Activated CD4-positive, alpha-beta T cell treated with anti-CD3 and anti-CD28 coated beads, Interleukin-2, amount 10 ng/mL, durations not matched to agents 24 days and 14 days (primary cell): ENCODE results near the gene RLBP1. TPM values are rescaled to one million over a fixed set of nuclear protein-coding genes. Genes with fewer than 3 reads are reported as not detected.
"Not testable (repeated sequence)": the region's sequence is repeated elsewhere in the genome, so short reads cannot be mapped to it uniquely, and the experiment has no call there.

Experiments used
- DNase-seq: peaks from one replicate; pipeline ENCODE4 v3.0.0; 2022
- H3K27ac Mint-ChIP-seq: one replicate; pipeline ENCODE4 v1.8.0; 2022; ENCODE audit warnings: mild to moderate bottlenecking, mixed read lengths
- H3K27me3 Mint-ChIP-seq: one replicate; pipeline ENCODE4 v1.8.0; 2022; ENCODE audit warnings: mixed read lengths
- H3K36me3 Mint-ChIP-seq: one replicate; pipeline ENCODE4 v1.8.0; 2022; ENCODE audit warnings: low read depth, mild to moderate bottlenecking, mixed read lengths
- H3K4me1 Mint-ChIP-seq: one replicate; pipeline ENCODE4 v1.8.0; 2021; ENCODE audit warnings: mixed read lengths
- H3K4me3 Mint-ChIP-seq: one replicate; pipeline ENCODE4 v1.8.0; 2022; ENCODE audit warnings: mild to moderate bottlenecking, moderate library complexity, mixed read lengths
- H3K9me3 Mint-ChIP-seq: one replicate; pipeline ENCODE4 v1.8.0; 2021; ENCODE audit warnings: mixed read lengths
- intact Hi-C: fragments of 100-400 bp; cut with micrococcal nuclease; formaldehyde crosslinking; loops from one replicate; pipeline ENCODE4 v1.15.1; 2023
- total RNA-seq: library from RNA; stranded (reverse); gene quantifications from 2 replicates; pipeline ENCODE4 v1.2.3, GENCODE V29; 2022

RLBP1 gene
- total RNA-seq: not detected in 2 replicates

GRCh38 chr15:89221543-89221942, at the start of gene RLBP1:
RLBP1 (minus strand) TSS chr15:89221579; CDS start chr15:89218975, 2,604 bp downstream.
- intact Hi-C loops: no loop called here
- Mint-ChIP-seq H3K4me3 (no peak within 1 kb of the TSS), H3K9me3 (no peaks in the 10 kb centered on the region), H3K4me1 (peaks cover 2% of the 10 kb centered on the region), H3K27me3 (peaks cover 2% of the 10 kb centered on the region), H3K36me3 (no peaks in the 10 kb centered on the region), H3K27ac (no peak within 1 kb of the TSS)
- DNase-seq: no peak

GRCh38 chr15:89250142-89250541, 28.8 kb upstream of the RLBP1 start:
- H3K9me3 Mint-ChIP-seq, H3K4me3 Mint-ChIP-seq, DNase-seq, intact Hi-C loops, H3K27me3 Mint-ChIP-seq: not testable (repeated sequence)
- Mint-ChIP-seq H3K36me3 (peaks cover 65% of the 10 kb centered on the region), H3K4me1 (peaks cover 34% of the 10 kb centered on the region), H3K27ac (peak overlapping the region; percentile 28)

GRCh38 chr15:89248584-89248983, 27.2 kb upstream of the RLBP1 start:
- Mint-ChIP-seq H3K4me3 (no peak overlapping the region), H3K9me3 (peaks cover 4% of the 10 kb centered on the region), H3K27me3 (no peaks in the 10 kb centered on the region), H3K36me3 (peaks cover 62% of the 10 kb centered on the region), H3K27ac (no peak overlapping the region), H3K4me1 (peaks cover 36% of the 10 kb centered on the region)
- no peak for DNase-seq
- intact Hi-C loops: loop anchor here (5.0 kb wide), 1 partner anchor 34 kb away; no protein-coding TSS in a partner anchor

DNA sequence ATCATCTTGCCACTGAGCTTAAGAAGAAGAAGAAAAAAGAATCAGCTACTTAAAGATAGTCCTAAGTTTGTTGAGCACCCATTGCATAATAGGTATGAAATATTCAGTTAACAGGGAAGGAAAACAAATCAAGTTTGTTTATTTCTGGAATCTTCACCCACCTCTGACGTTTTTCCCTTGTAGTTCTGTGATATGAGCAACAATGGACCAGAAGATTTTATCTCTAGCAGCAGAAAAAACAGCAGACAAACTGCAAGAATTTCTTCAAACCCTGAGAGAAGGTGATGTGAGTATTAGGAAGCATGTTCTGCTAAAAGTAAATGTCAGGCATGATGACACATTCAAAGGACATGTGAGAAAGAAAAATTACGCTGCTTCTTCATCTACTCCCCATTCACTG, 26.1 kb upstream of the RLBP1 start:
- Mint-ChIP-seq H3K36me3 (peaks cover 56% of the 10 kb centered on the region), H3K27ac (peak overlapping the region; percentile 13), H3K27me3 (peaks cover 2% of the 10 kb centered on the region), H3K4me3 (peak overlapping the region; percentile 5), H3K9me3 (peaks cover 4% of the 10 kb centered on the region), H3K4me1 (peaks cover 43% of the 10 kb centered on the region)
- intact Hi-C loops: loop anchor here (5.0 kb wide), 1 partner anchor 35 kb away; no protein-coding TSS in a partner anchor
- no peak for DNase-seq

- peaks cover 3% of the 10 kb centered on the region for H3K9me3 Mint-ChIP-seq
- peaks cover 7% of the 10 kb centered on the region for H3K27me3 Mint-ChIP-seq
- peaks cover 41% of the 10 kb centered on the region for H3K36me3 Mint-ChIP-seq
- DNase-seq: no peak
- peaks cover 40% of the 10 kb centered on the region for H3K4me1 Mint-ChIP-seq
- intact Hi-C loops: loop anchor here (1.0 to 5.0 kb wide), 2 partner anchors 40 to 187 kb away; no protein-coding TSS in a partner anchor
- H3K27ac Mint-ChIP-seq: peak overlapping the region; percentile 96
- H3K4me3 Mint-ChIP-seq: peak overlapping the region; percentile 97
Measured at GRCh38 chr15:89244574-89244903, 23.2 kb upstream of the RLBP1 start.

DNA sequence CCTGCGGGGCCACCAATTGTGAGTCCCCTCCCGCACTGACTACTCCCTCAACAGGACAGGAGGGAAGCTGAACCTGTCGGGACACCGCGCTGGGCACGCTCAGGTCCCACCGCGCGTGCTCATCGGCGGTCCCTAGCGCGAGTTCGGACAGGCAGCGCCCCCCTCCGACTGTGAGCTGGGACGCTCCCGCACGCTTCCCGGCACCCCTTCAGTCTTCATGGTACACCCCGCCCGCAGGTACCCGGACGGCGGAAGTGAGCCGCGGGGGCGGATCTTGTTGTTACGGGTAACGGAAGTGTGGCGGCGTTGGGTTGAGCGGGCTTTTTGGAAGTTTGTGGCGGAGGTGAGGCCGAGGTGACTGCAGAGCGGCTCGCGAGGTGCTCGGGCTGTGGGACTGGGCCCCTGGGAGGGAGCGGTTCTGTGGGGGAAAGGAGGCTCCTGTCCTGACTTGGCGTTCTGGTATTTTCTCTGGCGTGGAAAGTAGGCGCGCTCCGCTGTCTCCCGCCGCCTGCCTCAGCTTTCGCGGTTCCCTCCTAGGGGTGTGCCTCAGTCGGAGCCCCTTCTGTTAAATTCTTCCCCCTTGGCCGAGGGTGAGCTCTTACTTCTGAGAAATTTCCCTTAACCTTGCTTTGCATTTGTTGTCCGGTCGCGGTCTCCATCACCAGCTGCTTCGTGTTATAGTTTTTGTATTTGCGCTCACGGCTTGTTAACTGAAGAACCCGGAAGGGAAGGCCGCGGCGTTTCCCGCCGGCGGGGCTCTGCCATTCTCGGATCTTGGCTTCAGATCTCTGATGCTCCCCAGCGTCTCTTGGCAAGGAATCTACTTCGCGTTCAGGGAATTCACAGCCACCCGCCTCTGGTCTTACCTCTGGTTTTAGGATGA, 22.6 kb upstream of the RLBP1 start, which contains the start of gene FANCI:
TSS of gene FANCI (plus strand) at position 289 of the 883 bp plus-strand sequence. CDS start 3,669 bp downstream, outside the sequence.
- H3K27ac Mint-ChIP-seq: peak within 1 kb of the TSS; percentile 96
- peaks cover 11% of the 10 kb centered on the region for H3K27me3 Mint-ChIP-seq
- peak within 1 kb of the TSS; percentile 97 for H3K4me3 Mint-ChIP-seq
- intact Hi-C loops: loop anchor here (1.0 to 5.0 kb wide), 4 partner anchors 37 to 187 kb away; partner anchors contain the start of gene POLG
- peak; percentile 99 for DNase-seq
- H3K36me3 Mint-ChIP-seq: peaks cover 36% of the 10 kb centered on the region
- no peaks in the 10 kb centered on the region for H3K9me3 Mint-ChIP-seq
- H3K4me1 Mint-ChIP-seq: peaks cover 38% of the 10 kb centered on the region

DNA sequence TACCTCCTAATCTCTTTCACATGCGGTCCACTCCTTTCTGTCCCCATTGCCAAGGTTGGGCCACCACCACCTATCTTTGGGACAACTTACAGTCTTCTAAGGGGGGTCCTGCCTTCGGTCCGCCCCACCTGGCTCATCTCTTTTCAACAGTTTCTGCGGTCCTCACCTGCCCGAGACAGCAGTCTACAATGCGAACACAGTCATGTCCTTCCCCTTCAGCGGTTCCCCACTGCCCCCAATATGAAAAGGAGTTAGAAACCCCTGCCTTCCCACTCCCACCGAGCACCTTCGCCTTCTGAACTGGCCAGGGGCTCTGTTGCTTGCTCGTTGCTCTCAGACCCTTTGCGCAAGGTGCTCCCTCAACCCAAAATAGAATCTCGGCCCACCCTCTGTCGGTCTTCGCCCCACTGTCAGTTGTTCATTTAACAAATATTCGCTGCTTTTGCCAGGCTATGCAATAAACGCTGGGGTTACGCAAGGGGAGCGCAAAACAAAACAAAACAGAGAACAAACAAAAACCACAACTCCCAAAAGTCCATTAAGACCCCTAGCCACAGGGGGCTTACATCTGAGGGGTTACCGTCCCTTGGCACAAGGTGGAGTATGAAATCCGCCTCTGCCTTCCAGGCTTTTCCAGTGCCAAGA, 21.8 kb upstream of the RLBP1 start:
- Mint-ChIP-seq H3K27me3 (peaks cover 15% of the 10 kb centered on the region), H3K27ac (peak overlapping the region; percentile 96), H3K4me1 (peaks cover 36% of the 10 kb centered on the region), H3K36me3 (peaks cover 30% of the 10 kb centered on the region), H3K9me3 (no peaks in the 10 kb centered on the region), H3K4me3 (peak overlapping the region; percentile 97)
- intact Hi-C loops: loop anchor here (1.0 to 5.0 kb wide), 3 partner anchors 36 to 186 kb away; partner anchors contain the start of gene POLG
- DNase-seq: no peak

GRCh38 chr15:89239883-89240810, 18.8 kb upstream of the RLBP1 start:
- peaks cover 15% of the 10 kb centered on the region for H3K4me1 Mint-ChIP-seq
- H3K27ac Mint-ChIP-seq, H3K9me3 Mint-ChIP-seq, H3K36me3 Mint-ChIP-seq, H3K4me3 Mint-ChIP-seq, DNase-seq: not testable (repeated sequence)
- intact Hi-C loops: loop anchor here (5.0 kb wide), 1 partner anchor 183 kb away; no protein-coding TSS in a partner anchor
- peaks cover 33% of the 10 kb centered on the region for H3K27me3 Mint-ChIP-seq

- Mint-ChIP-seq H3K9me3 (no peaks in the 10 kb centered on the region), H3K4me1 (peaks cover 7% of the 10 kb centered on the region), H3K4me3 (no peak overlapping the region), H3K27ac (no peak overlapping the region), H3K36me3 (no peaks in the 10 kb centered on the region), H3K27me3 (peaks cover 28% of the 10 kb centered on the region)
- intact Hi-C loops: no loop called here
- no peak for DNase-seq
Measured at GRCh38 chr15:89231832-89232231, 10.5 kb upstream of the RLBP1 start.

DNA sequence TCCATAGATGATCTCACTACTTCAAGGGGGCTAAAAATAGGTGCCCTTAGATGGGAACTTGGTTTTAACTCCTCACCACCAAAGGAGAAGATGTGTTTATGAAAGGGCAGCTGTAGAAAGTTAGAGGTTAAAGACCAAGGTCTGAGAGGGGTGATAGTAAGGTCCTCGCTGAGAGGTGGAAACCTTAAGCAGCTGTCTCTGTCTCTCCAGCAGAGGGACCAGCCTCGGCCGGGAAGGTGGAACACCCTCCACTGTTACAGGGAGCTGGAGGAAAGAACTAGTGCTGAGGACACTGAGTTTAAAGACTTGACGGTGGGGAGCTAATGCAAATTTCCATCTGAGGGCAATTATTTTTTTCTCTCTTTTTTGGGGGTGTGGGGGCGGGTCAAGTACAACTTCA, 8.9 kb upstream of the RLBP1 start:
- no peaks in the 10 kb centered on the region for H3K9me3 Mint-ChIP-seq
- no peak overlapping the region for H3K4me3 Mint-ChIP-seq
- peaks cover 7% of the 10 kb centered on the region for H3K4me1 Mint-ChIP-seq
- no peak for DNase-seq
- H3K27me3 Mint-ChIP-seq: peaks cover 21% of the 10 kb centered on the region
- intact Hi-C loops: no loop called here
- H3K27ac Mint-ChIP-seq: no peak overlapping the region
- no peaks in the 10 kb centered on the region for H3K36me3 Mint-ChIP-seq

DNA sequence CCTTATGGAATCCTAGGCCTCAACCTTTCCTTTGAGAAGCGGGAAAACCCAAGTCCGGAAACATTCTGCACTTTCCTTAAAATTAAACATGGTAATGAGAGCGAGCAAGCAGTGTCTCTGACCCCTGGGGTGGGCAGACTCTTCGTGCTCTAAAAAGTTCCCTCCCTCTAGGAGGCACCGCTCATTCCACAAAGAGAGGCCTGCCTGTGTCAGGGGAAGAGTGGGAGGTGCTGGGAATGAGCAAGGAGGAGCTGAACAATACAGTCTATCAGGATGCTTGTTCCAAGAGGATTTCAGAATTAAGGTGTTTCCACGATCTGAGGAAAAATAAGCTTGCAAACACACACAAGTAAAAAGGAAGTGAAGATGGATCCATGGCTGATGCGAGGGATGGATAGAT, 6.0 kb upstream of the RLBP1 start:
- Mint-ChIP-seq H3K36me3 (no peaks in the 10 kb centered on the region), H3K9me3 (no peaks in the 10 kb centered on the region), H3K4me3 (no peak overlapping the region), H3K4me1 (peaks cover 7% of the 10 kb centered on the region), H3K27me3 (peaks cover 10% of the 10 kb centered on the region), H3K27ac (no peak overlapping the region)
- intact Hi-C loops: no loop called here
- no peak for DNase-seq

- H3K36me3 Mint-ChIP-seq: no peaks in the 10 kb centered on the region
- no peaks in the 10 kb centered on the region for H3K9me3 Mint-ChIP-seq
- DNase-seq: no peak
- H3K27ac Mint-ChIP-seq: no peak overlapping the region
- H3K4me1 Mint-ChIP-seq: peaks cover 7% of the 10 kb centered on the region
- no peak overlapping the region for H3K4me3 Mint-ChIP-seq
- intact Hi-C loops: no loop called here
- peaks cover 7% of the 10 kb centered on the region for H3K27me3 Mint-ChIP-seq
Measured at GRCh38 chr15:89226359-89227221, 5.2 kb upstream of the RLBP1 start.
